KMS-11 (cell line): ENCODE data around the gene PRMT7.

Source experiments
- H2AFZ ChIP-seq: fragments of 200-600 bp; sonication (generic); 2 replicates; pipeline ENCODE4 v1.6.1; 2016; ENCODE audit warnings: antibody characterized with exemption, mixed run types, low read depth
- H3K27ac ChIP-seq: fragments of 200-600 bp; sonication (generic); 2 replicates; pipeline ENCODE4 v1.6.1; 2016; ENCODE audit warnings: mild to moderate bottlenecking, mixed run types
- H3K27me3 ChIP-seq: fragments of 200-600 bp; sonication (generic); 2 replicates; pipeline ENCODE4 v1.6.1; 2017; ENCODE audit warnings: mild to moderate bottlenecking, low read depth, mixed run types, moderate library complexity; ENCODE audit not compliant: insufficient read depth
- H3K36me3 ChIP-seq: fragments of 200-600 bp; sonication (generic); 2 replicates; pipeline ENCODE4 v1.6.1; 2017; ENCODE audit warnings: mild to moderate bottlenecking, mixed run types; ENCODE audit not compliant: insufficient read depth
- H3K4me1 ChIP-seq: fragments of 200-600 bp; sonication (generic); 2 replicates; pipeline ENCODE4 v1.6.1; 2016; ENCODE audit warnings: mild to moderate bottlenecking, low read depth, mixed run types; ENCODE audit not compliant: poor library complexity, severe bottlenecking
- H3K4me2 ChIP-seq: fragments of 200-600 bp; sonication (generic); 2 replicates; pipeline ENCODE4 v1.7.0; 2016; ENCODE audit warnings: mild to moderate bottlenecking, mixed run types
- H3K4me3 ChIP-seq: fragments of 200-600 bp; sonication (generic); IDR thresholded peaks from 2 replicates; pipeline ENCODE4 v1.6.1; 2017; ENCODE audit warnings: low read depth, low read length, mixed read lengths; ENCODE audit not compliant: insufficient read depth
- H3K79me2 ChIP-seq: fragments of 200-600 bp; sonication (generic); 2 replicates; pipeline ENCODE4 v1.6.1; 2016; ENCODE audit warnings: low read depth, mixed run types; ENCODE audit not compliant: insufficient read depth
- H3K9ac ChIP-seq: fragments of 200-600 bp; sonication (generic); 2 replicates; pipeline ENCODE4 v1.6.1; 2016; ENCODE audit warnings: mild to moderate bottlenecking, mixed run types
- H4K20me1 ChIP-seq: fragments of 200-600 bp; sonication (generic); 2 replicates; pipeline ENCODE4 v1.6.1; 2016; ENCODE audit warnings: mild to moderate bottlenecking, mixed run types; ENCODE audit not compliant: insufficient read depth
- CTCF ChIP-seq: fragments of 200-600 bp; sonication (generic); conservative IDR thresholded peaks from 2 replicates; pipeline ENCODE4 v1.6.1; 2017; ENCODE audit warnings: low read depth, mild to moderate bottlenecking, antibody characterized with exemption, low read length, moderate library complexity, mixed read lengths

PRMT7 gene

GRCh38 chr16:68319185-68319908 is 8.5 kb downstream of the PRMT7 start:
- Histone ChIP-seq H4K20me1 (no peaks in the 10 kb centered on the region), H3K9ac (no peak overlapping the region), H3K4me3 (no peak overlapping the region), H3K4me1 (peaks cover 32% of the 10 kb centered on the region), H3K27me3 (no peaks in the 10 kb centered on the region), H3K36me3 (no peaks in the 10 kb centered on the region), H3K27ac (no peak overlapping the region; the same call in 1 of the 2 replicates), H3K4me2 (peak overlapping the region; percentile 18; the same call in 1 of the 2 replicates), H2AFZ (no peak overlapping the region), H3K79me2 (peaks cover 13% of the 10 kb centered on the region; the same call in 1 of the 2 replicates)
- no peak for TF ChIP-seq CTCF

GRCh38 chr16:68324336-68324735 is 13.5 kb downstream of the PRMT7 start:
- H2AFZ ChIP-seq = no peak overlapping the region
- peaks cover 52% of the 10 kb centered on the region for H3K4me1 ChIP-seq
- H3K27ac ChIP-seq = no peak overlapping the region
- no peak overlapping the region for H3K9ac ChIP-seq
- no peaks in the 10 kb centered on the region for H3K27me3 ChIP-seq
- no peak overlapping the region for H3K4me2 ChIP-seq
- no peaks in the 10 kb centered on the region for H3K36me3 ChIP-seq
- no peak for TF ChIP-seq CTCF
- H3K4me3 ChIP-seq = no peak overlapping the region
- H3K79me2 ChIP-seq = no peaks in the 10 kb centered on the region
- H4K20me1 ChIP-seq = no peaks in the 10 kb centered on the region

GRCh38 chr16:68324780-68325357 is 14.1 kb downstream of the PRMT7 start:
- no peak overlapping the region for H3K4me3 ChIP-seq
- H2AFZ ChIP-seq = no peak overlapping the region
- H3K79me2 ChIP-seq = no peaks in the 10 kb centered on the region
- H3K9ac ChIP-seq = no peak overlapping the region
- peaks cover 50% of the 10 kb centered on the region for H3K4me1 ChIP-seq
- no peaks in the 10 kb centered on the region for H3K27me3 ChIP-seq
- no peaks in the 10 kb centered on the region for H4K20me1 ChIP-seq
- TF ChIP-seq CTCF = no peak
- H3K36me3 ChIP-seq = no peaks in the 10 kb centered on the region
- no peak overlapping the region for H3K4me2 ChIP-seq
- no peak overlapping the region for H3K27ac ChIP-seq

- Histone ChIP-seq H3K4me3 (no peak overlapping the region), H3K27ac (no peak overlapping the region), H2AFZ (no peak overlapping the region), H3K36me3 (no peaks in the 10 kb centered on the region), H3K4me1 (peaks cover 58% of the 10 kb centered on the region), H3K27me3 (no peaks in the 10 kb centered on the region), H4K20me1 (no peaks in the 10 kb centered on the region), H3K4me2 (peak overlapping the region; percentile 31; the same call in 1 of the 2 replicates), H3K9ac (no peak overlapping the region), H3K79me2 (no peaks in the 10 kb centered on the region)
- TF ChIP-seq CTCF = peak; percentile 92
Measured at GRCh38 chr16:68328151-68328859, 17.5 kb downstream of the PRMT7 start.
